Measurements from ENCODE around the gene TNFAIP3. TPM values are rescaled to one million over a fixed set of nuclear protein-coding genes. Genes with fewer than 3 reads are reported as not detected.

The TNFAIP3 gene
- 10 to 100 TPM; 21.0 to 54.3 (median 29.8) TPM for total RNA-seq

GRCh38 chr6:137866914-137867684 lies at the start of gene TNFAIP3:
Gene TNFAIP3 (plus strand): TSS chr6:137867259. CDS start chr6:137871228, 3,969 bp downstream.
- TF ChIP-seq CTCF (IDR thresholded peaks at IDR 0.05) (peak; percentile 82 to 91 (median 88)), EP300 (IDR thresholded peaks at IDR 0.05) (peak; percentile 82), POLR2A (IDR thresholded peaks at IDR 0.05; ENCODE audit: low read depth) (peak; percentile 57), POLR2AphosphoS5 (IDR thresholded peaks at IDR 0.05) (peak; percentile 92 to 95)
- Histone ChIP-seq H3K9me3 (no peaks in the 10 kb centered on the region), H3K4me1 (peaks cover 14 to 65% (median 63%) of the 10 kb centered on the region in 4 donors), H3K27me3 (no peaks in the 10 kb centered on the region), H3K36me3 (peaks cover 0 to 7% (median 0%) of the 10 kb centered on the region in 4 donors), H3K27ac (replicated peaks in 1 of 4) (peak within 1 kb of the TSS; percentile 92 to 94 (median 92)), H3K4me3 (peak within 1 kb of the TSS; percentile 70 to 93 (median 88))
- 2% methylated on average over 7 of the region's 87 CpGs for WGBS
- DNase-seq (ENCODE audit: extremely low spot score) = peak; percentile 98
- intact Hi-C loops (cut with DNase I) = loop anchor here (2.0 to 10.0 kb wide), 6 partner anchors 45 to 238 kb away; partner anchors contain the start of gene PERP

- 95% methylated on average over 3 of the region's 3 CpGs for WGBS
- no peak overlapping the region for H3K27ac ChIP-seq (replicated peaks in 1 of 4)
- no peak for DNase-seq (ENCODE audit: extremely low spot score)
- H3K4me1 ChIP-seq = peaks cover 10 to 64% (median 52%) of the 10 kb centered on the region in 4 donors
- no peaks in the 10 kb centered on the region for H3K9me3 ChIP-seq
- no peak overlapping the region for H3K4me3 ChIP-seq
- no peaks in the 10 kb centered on the region for H3K27me3 ChIP-seq
- intact Hi-C loops (cut with DNase I) = no loop called here
- TF ChIP-seq EP300 (IDR thresholded peaks at IDR 0.05) = no peak
- TF ChIP-seq POLR2AphosphoS5 (IDR thresholded peaks at IDR 0.05) = no peak
- no peak for TF ChIP-seq POLR2A (IDR thresholded peaks at IDR 0.05; ENCODE audit: low read depth)
- TF ChIP-seq CTCF (IDR thresholded peaks at IDR 0.05) = no peak
- H3K36me3 ChIP-seq = no peaks in the 10 kb centered on the region
Measured at GRCh38 chr6:137818440-137818839, 48.6 kb upstream of the TNFAIP3 start.

GRCh38 chr6:137819740-137820139 lies 47.3 kb upstream of the TNFAIP3 start:
- WGBS = 88% methylated on average over 2 of the region's 2 CpGs
- no peaks in the 10 kb centered on the region for H3K36me3 ChIP-seq
- DNase-seq (ENCODE audit: extremely low spot score) = no peak
- H3K4me3 ChIP-seq = no peak overlapping the region
- no peaks in the 10 kb centered on the region for H3K9me3 ChIP-seq
- no peaks in the 10 kb centered on the region for H3K27me3 ChIP-seq
- peak overlapping the region in 3 of 4 donors; percentile 2 to 34 (median 7) for H3K27ac ChIP-seq (replicated peaks in 1 of 4)
- TF ChIP-seq CTCF (IDR thresholded peaks at IDR 0.05) = no peak
- no peak for TF ChIP-seq EP300 (IDR thresholded peaks at IDR 0.05)
- TF ChIP-seq POLR2AphosphoS5 (IDR thresholded peaks at IDR 0.05) = no peak
- no peak for TF ChIP-seq POLR2A (IDR thresholded peaks at IDR 0.05; ENCODE audit: low read depth)
- peaks cover 15 to 77% (median 65%) of the 10 kb centered on the region in 4 donors for H3K4me1 ChIP-seq
- intact Hi-C loops (cut with DNase I) = loop anchor here (5.0 kb wide), 1 partner anchor 48 kb away; the partner anchor contains the start of gene TNFAIP3

GRCh38 chr6:137820425-137820824 lies 46.6 kb upstream of the TNFAIP3 start:
- TF ChIP-seq EP300 (IDR thresholded peaks at IDR 0.05) (no peak), CTCF (IDR thresholded peaks at IDR 0.05) (no peak), POLR2A (IDR thresholded peaks at IDR 0.05; ENCODE audit: low read depth) (no peak), POLR2AphosphoS5 (IDR thresholded peaks at IDR 0.05) (no peak)
- H3K27ac ChIP-seq (replicated peaks in 1 of 4) = peak overlapping the region in 3 of 4 donors; percentile 2 to 34 (median 25)

More at GRCh38 chr6:137820425-137820824, 46.6 kb upstream of the TNFAIP3 start:
- intact Hi-C loops (cut with DNase I) = loop anchor here (5.0 kb wide), 1 partner anchor 47 kb away; the partner anchor contains the start of gene TNFAIP3
- Histone ChIP-seq H3K4me1 (peaks cover 15 to 84% (median 71%) of the 10 kb centered on the region in 4 donors), H3K9me3 (no peaks in the 10 kb centered on the region), H3K4me3 (no peak overlapping the region), H3K36me3 (no peaks in the 10 kb centered on the region), H3K27me3 (no peaks in the 10 kb centered on the region)
- 76% methylated on average over 2 of the region's 2 CpGs for WGBS
- DNase-seq (ENCODE audit: extremely low spot score) = no peak

All from esophagus muscularis mucosa (tissue), 4 donors.